ENCODE measurements around the gene CEP76. TPM values are rescaled to one million over a fixed set of nuclear protein-coding genes. Genes with fewer than 3 reads are reported as not detected.

Gene CEP76
- total and polyA plus RNA-seq, 12 donors, result 1.9 to 5.9 (median 3.9) TPM

- no peaks in the 10 kb centered on the region for H3K27me3 ChIP-seq
- 88 to 90% methylated on average over 8 of the region's 8 CpGs for WGBS, 2 donors
These were observed 45.2 kb upstream of the CEP76 start for GRCh38 chr18:12747530-12748315.

GRCh38 chr18:12745095-12745795 is 42.7 kb upstream of the CEP76 start:
- Histone ChIP-seq H3K27ac (no peak overlapping the region), H3K27me3 (no peaks in the 10 kb centered on the region), H3K36me3 (no peaks in the 10 kb centered on the region), H3K4me1 (no peaks in the 10 kb centered on the region), H3K9me3 (no peaks in the 10 kb centered on the region), H3K4me3 (no peak overlapping the region)
- ATAC-seq (no peak), DNase-seq (no peak)
- no peak for TF ChIP-seq CTCF (IDR thresholded peaks at IDR 0.05)
- intact Hi-C loops (cut with DNase I), result loop anchor here in 3 of 10 donors (2.0 to 10.0 kb wide), 3 partner anchors 150 to 190 kb away; no protein-coding TSS in a partner anchor
- WGBS, 2 donors, result 87 to 88% methylated on average over 7 of the region's 7 CpGs

More at GRCh38 chr18:12747530-12748315, 45.2 kb upstream of the CEP76 start:
- no peak for TF ChIP-seq CTCF (IDR thresholded peaks at IDR 0.05)
- no peak overlapping the region for H3K4me3 ChIP-seq
- ATAC-seq (no peak), DNase-seq (no peak)
- H3K9me3 ChIP-seq, result no peaks in the 10 kb centered on the region
- intact Hi-C loops (cut with DNase I), result loop anchor here in 2 of 10 donors (5.0 to 10.0 kb wide), 2 partner anchors 147 to 185 kb away; no protein-coding TSS in a partner anchor
- no peaks in the 10 kb centered on the region for H3K4me1 ChIP-seq
- no peaks in the 10 kb centered on the region for H3K36me3 ChIP-seq
- H3K27ac ChIP-seq, result no peak overlapping the region

DNA sequence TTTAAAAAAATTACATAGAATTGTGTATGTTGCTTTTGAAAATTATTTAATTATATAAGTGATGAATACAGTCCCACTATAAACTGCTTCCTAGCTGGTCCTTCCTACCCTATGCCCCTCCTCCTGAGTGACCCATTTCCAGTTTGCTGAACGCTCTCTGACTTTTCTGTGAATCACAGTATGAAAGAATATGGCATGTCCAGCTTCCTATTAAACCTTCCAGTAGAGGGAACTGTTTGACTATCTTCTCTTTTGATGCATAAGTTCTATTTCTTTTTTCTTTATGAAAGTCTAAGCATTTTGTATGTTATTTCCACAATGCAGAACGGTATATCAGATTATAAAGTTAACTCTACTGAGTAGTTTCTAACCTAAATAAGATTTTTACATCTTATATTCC is 41.6 kb upstream of the CEP76 start:
- Histone ChIP-seq H3K9me3 (no peaks in the 10 kb centered on the region), H3K4me1 (no peaks in the 10 kb centered on the region), H3K27me3 (no peaks in the 10 kb centered on the region), H3K27ac (no peak overlapping the region), H3K4me3 (no peak overlapping the region), H3K36me3 (no peaks in the 10 kb centered on the region)
- no peak for DNase-seq
- WGBS, 2 donors, result 0 to 8% methylated on average over 2 of the region's 2 CpGs
- intact Hi-C loops (cut with DNase I), result loop anchor here in 8 of 10 donors (1.0 to 10.0 kb wide), 4 partner anchors 151 to 191 kb away; no protein-coding TSS in a partner anchor
- ATAC-seq, result peak in 3 of 8 donors; percentile 31 to 56 (median 42)
- peak; percentile 12 to 72 (median 61) for TF ChIP-seq CTCF (IDR thresholded peaks at IDR 0.05)

DNA sequence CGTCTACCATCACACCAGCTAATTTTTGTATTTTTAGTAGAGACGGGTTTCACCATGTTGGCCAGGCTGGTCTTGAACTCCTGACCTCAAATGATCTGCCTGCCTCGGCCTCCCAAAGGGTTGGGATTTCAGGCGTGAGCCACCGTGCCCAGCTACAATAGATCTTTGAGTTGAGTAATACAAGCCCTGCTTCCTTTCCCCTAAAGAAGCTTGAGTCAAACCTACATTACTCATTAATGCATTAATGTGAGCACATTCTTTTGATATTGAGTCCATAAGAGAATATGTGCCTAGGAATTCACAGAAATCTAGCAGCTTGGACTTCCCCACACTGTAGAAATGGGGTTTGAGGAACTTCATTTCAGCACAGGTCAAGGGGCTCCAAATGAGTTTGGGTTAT is 39.9 kb upstream of the CEP76 start:
- no peak overlapping the region for H3K4me3 ChIP-seq
- H3K4me1 ChIP-seq, result no peaks in the 10 kb centered on the region
- TF ChIP-seq CTCF (IDR thresholded peaks at IDR 0.05), result no peak
- intact Hi-C loops (cut with DNase I), result loop anchor here in 7 of 10 donors (2.0 to 10.0 kb wide), 3 partner anchors 152 to 192 kb away; no protein-coding TSS in a partner anchor
- no peaks in the 10 kb centered on the region for H3K36me3 ChIP-seq
- 84 to 92% methylated on average over 5 of the region's 5 CpGs for WGBS, 2 donors
- no peaks in the 10 kb centered on the region for H3K27me3 ChIP-seq
- DNase-seq, result no peak
- H3K27ac ChIP-seq, result no peak overlapping the region
- no peak for ATAC-seq
- no peaks in the 10 kb centered on the region for H3K9me3 ChIP-seq
